Activated B cell treated with CpG ODN at 0.5 μM for 24 hours (primary cell): ENCODE data around the gene GPATCH11. TPM values are rescaled to one million over a fixed set of nuclear protein-coding genes. Genes with fewer than 3 reads are reported as not detected.

Experiments used
- ATAC-seq: fragments of 200-7000 bp; cut with Tn5 transposase; one replicate; pipeline ENCODE4 v1.10.0; 2021; ENCODE audit warnings: low read depth, mild to moderate bottlenecking, moderate library complexity
- CTCF ChIA-PET: fragments of 350-600 bp; sonication (Branson Sonifier 250); formaldehyde crosslinking; loops from one replicate; lab custom pipeline; 2021; ENCODE audit warnings: antibody characterized with exemption; lab: Charles Lee
- POLR2A ChIA-PET: fragments of 350-600 bp; sonication (Branson Sonifier 250); formaldehyde crosslinking; loops from one replicate; lab custom pipeline; 2021; ENCODE audit warnings: antibody characterized with exemption; lab: Charles Lee
- DNase-seq: peaks from one replicate; pipeline ENCODE4 v3.0.0; 2022
- H3K27ac Mint-ChIP-seq: one replicate; pipeline ENCODE4 v1.8.0; 2020; ENCODE audit warnings: mixed read lengths
- H3K27me3 Mint-ChIP-seq: one replicate; pipeline ENCODE4 v1.8.0; 2021; ENCODE audit warnings: mixed read lengths
- H3K36me3 Mint-ChIP-seq: one replicate; pipeline ENCODE4 v1.8.0; 2021; ENCODE audit warnings: low read depth, mixed read lengths
- H3K4me1 Mint-ChIP-seq: one replicate; pipeline ENCODE4 v1.8.0; 2021; ENCODE audit warnings: mixed read lengths
- H3K4me3 Mint-ChIP-seq: one replicate; pipeline ENCODE4 v1.8.0; 2020; ENCODE audit warnings: mild to moderate bottlenecking, mixed read lengths
- H3K9me3 Mint-ChIP-seq: one replicate; pipeline ENCODE4 v1.8.0; 2020; ENCODE audit warnings: mixed read lengths
- intact Hi-C: fragments of 100-400 bp; cut with micrococcal nuclease; formaldehyde crosslinking; loops from one replicate; pipeline ENCODE4 v1.15.1; 2024
- total RNA-seq: library from RNA; stranded (reverse); gene quantifications from 2 replicates; pipeline ENCODE4 v1.2.3, GENCODE V29; 2022
- TF ChIP-seq, protein P1 (sequence below): fragments of 200-600 bp; IDR thresholded peaks from one replicate; pipeline ENCODE4 v1.8.0; 2022; ENCODE audit warnings: antibody characterized with exemption, mild to moderate bottlenecking

GPATCH11 gene
- total RNA-seq, 1 donor from 2014 or later = 32.9 TPM

DNA sequence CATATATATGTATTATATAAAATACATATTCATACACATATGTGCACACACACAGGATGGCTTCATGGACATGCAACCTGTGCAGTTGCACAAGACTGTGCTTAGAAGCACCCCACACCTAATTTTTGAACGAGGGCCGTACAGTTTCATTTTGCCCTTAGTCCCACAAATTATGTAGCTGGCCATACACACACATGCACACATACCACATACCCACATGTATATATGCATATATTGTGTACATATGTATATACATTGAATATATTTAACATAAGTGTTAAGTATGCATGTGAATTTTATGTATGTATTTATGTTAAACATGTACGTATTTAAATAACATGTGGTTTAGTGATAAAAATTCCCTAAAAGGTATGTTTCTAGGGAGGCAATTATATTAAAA lies 18.3 kb downstream of the GPATCH11 start:
- DNase-seq (no peak), ATAC-seq (no peak)
- H3K27ac Mint-ChIP-seq = no peak overlapping the region
- no peaks in the 10 kb centered on the region for H3K9me3 Mint-ChIP-seq
- TF ChIP-seq, protein P1, sequence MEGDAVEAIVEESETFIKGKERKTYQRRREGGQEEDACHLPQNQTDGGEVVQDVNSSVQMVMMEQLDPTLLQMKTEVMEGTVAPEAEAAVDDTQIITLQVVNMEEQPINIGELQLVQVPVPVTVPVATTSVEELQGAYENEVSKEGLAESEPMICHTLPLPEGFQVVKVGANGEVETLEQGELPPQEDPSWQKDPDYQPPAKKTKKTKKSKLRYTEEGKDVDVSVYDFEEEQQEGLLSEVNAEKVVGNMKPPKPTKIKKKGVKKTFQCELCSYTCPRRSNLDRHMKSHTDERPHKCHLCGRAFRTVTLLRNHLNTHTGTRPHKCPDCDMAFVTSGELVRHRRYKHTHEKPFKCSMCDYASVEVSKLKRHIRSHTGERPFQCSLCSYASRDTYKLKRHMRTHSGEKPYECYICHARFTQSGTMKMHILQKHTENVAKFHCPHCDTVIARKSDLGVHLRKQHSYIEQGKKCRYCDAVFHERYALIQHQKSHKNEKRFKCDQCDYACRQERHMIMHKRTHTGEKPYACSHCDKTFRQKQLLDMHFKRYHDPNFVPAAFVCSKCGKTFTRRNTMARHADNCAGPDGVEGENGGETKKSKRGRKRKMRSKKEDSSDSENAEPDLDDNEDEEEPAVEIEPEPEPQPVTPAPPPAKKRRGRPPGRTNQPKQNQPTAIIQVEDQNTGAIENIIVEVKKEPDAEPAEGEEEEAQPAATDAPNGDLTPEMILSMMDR = no peak
- H3K4me3 Mint-ChIP-seq = no peak overlapping the region
- intact Hi-C loops = no loop called here
- ChIA-PET CTCF (no interaction called here), POLR2A (interaction anchor here (1.0 kb wide), 1 partner anchor 11 kb away, joined by 3 read pairs; no protein-coding TSS in a partner anchor)
- H3K36me3 Mint-ChIP-seq = peaks cover 64% of the 10 kb centered on the region
- H3K27me3 Mint-ChIP-seq = no peaks in the 10 kb centered on the region
- H3K4me1 Mint-ChIP-seq = peaks cover 8% of the 10 kb centered on the region

DNA sequence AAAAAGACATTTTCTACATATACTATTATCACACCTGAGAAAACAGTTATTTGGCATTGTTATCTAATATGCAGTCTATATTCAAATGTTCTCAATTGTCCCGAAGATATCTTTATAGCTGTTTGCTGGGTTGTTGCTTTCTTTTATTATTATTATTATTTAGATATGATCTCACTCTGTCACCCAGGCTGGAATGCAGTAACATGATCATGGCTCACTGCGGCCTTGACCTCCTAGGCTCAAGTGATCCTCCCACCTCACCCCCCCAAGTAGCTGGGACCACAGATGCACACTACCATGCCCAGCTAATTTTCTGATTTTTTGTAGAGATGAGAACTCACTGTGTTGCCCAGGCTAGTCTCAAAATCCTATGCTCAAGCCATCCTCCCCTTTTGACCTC lies 19.9 kb downstream of the GPATCH11 start:
- Mint-ChIP-seq H3K36me3 (peaks cover 73% of the 10 kb centered on the region), H3K27ac (no peak overlapping the region), H3K9me3 (no peaks in the 10 kb centered on the region), H3K4me1 (peaks cover 1% of the 10 kb centered on the region), H3K4me3 (no peak overlapping the region), H3K27me3 (no peaks in the 10 kb centered on the region)
- DNase-seq = no peak
- ChIA-PET CTCF (interaction anchor here (1.4 kb wide), 1 partner anchor 12 kb away, joined by 3 read pairs; no protein-coding TSS in a partner anchor), POLR2A (interaction anchor here (0.9 kb wide), 1 partner anchor 104 kb away, joined by 3 read pairs; no protein-coding TSS in a partner anchor)
- intact Hi-C loops = no loop called here
- ATAC-seq = no peak
- TF ChIP-seq, protein P1 = no peak

DNA sequence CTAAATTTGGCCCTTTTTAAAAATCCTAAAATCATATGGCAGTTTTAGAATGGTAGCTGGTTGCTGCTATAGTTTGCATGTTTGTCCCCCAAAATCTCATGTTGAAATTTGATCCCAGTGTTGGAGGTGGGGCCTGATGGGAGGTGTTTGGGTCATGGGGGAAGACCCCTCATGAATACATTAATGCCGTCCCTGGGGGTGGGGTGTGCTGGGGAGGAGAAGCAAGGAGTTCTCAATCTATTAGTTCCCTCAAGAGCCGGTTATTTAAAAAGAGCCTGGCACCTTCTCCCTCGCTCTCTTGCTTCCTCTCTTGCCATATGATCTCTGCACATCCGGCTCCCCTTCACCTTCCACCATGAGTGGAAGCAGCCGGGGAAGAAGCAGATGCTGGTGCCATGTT lies 20.8 kb downstream of the GPATCH11 start:
- Mint-ChIP-seq H3K4me1 (no peaks in the 10 kb centered on the region), H3K4me3 (no peak overlapping the region), H3K9me3 (no peaks in the 10 kb centered on the region), H3K36me3 (peaks cover 71% of the 10 kb centered on the region), H3K27me3 (no peaks in the 10 kb centered on the region), H3K27ac (peak overlapping the region; percentile 35)
- intact Hi-C loops = loop anchor here (5.0 kb wide), 1 partner anchor 38 kb away; no protein-coding TSS in a partner anchor
- no peak for ATAC-seq
- TF ChIP-seq, protein P1 = no peak
- DNase-seq = no peak
- POLR2A ChIA-PET = interaction anchor here (0.9 kb wide), 1 partner anchor 103 kb away, joined by 3 read pairs; no protein-coding TSS in a partner anchor
- CTCF ChIA-PET = interaction anchor here (1.2 to 1.4 kb wide), 2 partner anchors 11 to 35 kb away, joined by 3 read pairs; no protein-coding TSS in a partner anchor

DNA sequence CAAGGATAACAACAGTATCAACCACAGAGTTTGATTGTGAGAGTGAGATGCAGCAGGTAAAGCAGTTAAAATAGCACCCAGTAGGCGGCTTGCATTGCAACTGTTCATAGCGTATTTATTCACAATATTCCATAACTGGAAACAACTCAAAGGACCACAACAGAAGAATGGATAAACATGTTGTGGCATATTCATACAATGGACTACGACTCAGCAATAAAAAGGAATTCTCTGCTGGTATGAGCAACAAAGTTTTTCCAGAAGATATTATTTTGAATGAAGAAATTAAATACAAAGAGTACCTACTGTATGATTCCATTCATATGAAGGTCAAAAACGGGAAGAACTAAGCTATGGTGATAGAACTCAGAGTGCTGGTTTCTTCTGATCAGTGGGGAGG lies 25.2 kb downstream of the GPATCH11 start:
- DNase-seq (no peak), ATAC-seq (no peak)
- ChIA-PET CTCF (no interaction called here), POLR2A (no interaction called here)
- no peaks in the 10 kb centered on the region for H3K27me3 Mint-ChIP-seq
- TF ChIP-seq, protein P1 = no peak
- intact Hi-C loops = loop anchor here (5.0 kb wide), 1 partner anchor 42 kb away; no protein-coding TSS in a partner anchor
- H3K27ac Mint-ChIP-seq = no peak overlapping the region
- peaks cover 70% of the 10 kb centered on the region for H3K36me3 Mint-ChIP-seq
- H3K4me1 Mint-ChIP-seq = no peaks in the 10 kb centered on the region
- no peaks in the 10 kb centered on the region for H3K9me3 Mint-ChIP-seq
- H3K4me3 Mint-ChIP-seq = no peak overlapping the region

DNA sequence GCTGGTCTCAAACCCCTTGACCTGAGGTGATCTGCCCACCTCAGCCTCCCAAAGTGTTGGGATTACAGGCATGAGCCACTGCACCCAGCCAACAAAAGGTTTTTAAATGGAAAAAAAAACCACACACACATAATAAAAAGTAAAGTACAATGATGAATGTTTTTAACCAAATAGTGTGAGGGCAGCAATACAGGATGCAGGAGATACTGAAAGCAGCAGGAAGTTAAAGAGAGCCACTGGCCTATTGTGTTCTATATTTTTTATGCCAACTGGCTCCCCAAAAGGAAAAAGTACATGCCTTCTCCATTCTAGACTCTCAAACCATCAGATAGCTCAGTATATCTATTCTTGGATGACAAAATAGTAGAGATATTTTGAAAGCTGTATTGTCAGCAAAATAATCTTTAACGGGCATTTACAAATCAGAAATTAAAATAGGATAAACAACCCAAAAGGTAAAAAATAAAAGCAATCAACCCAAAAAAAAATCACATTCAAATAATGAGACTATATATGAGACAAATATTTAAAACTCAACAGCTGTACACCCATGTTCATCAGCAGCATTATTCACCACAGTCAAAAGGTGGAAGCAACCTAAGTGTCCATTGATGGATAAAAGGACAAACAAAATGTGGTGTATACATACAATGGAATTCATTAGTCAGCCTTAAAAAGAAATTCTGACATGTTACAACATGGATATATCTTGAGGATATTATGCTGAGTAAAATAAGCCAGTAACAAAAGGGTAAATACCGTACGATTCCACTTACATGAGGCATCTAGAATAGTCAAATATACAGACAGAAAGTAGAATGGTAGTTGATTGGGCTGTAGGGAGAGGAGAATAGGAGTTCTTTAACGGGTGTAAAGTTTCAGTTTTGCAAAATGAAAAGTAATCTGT lies 26.2 kb downstream of the GPATCH11 start:
- ATAC-seq (no peak), DNase-seq (no peak)
- TF ChIP-seq, protein P1 = no peak
- Mint-ChIP-seq H3K27ac (no peak overlapping the region), H3K27me3 (no peaks in the 10 kb centered on the region), H3K9me3 (no peaks in the 10 kb centered on the region), H3K4me1 (no peaks in the 10 kb centered on the region), H3K36me3 (peaks cover 69% of the 10 kb centered on the region), H3K4me3 (no peak overlapping the region)
- intact Hi-C loops = no loop called here
- ChIA-PET POLR2A (no interaction called here), CTCF (no interaction called here)
